DND-41 (cell line): ENCODE results near the gene FUNDC2.
A peak's percentile ranks its signal among the peaks of the same experiment; 100 is the strongest.

Experiments used
- ATAC-seq: fragments of 200-7000 bp; cut with Tn5 transposase; 3 replicates; pipeline ENCODE4 v1.9.1; 2021; ENCODE audit warnings: low read depth; ENCODE audit not compliant: insufficient read depth
- DNase-seq: peaks from one replicate; pipeline ENCODE4 v3.0.0-alpha.2; 2020
- H2AFZ ChIP-seq: 2 replicates; pipeline ENCODE4 v1.6.0; 2012; ENCODE audit warnings: low read depth, low read length
- H3K27ac ChIP-seq: 2 replicates; pipeline ENCODE4 v1.5.1; 2012; ENCODE audit warnings: low read length, inconsistent platforms
- H3K27me3 ChIP-seq: fragments of 200-600 bp; sonication (generic); 2 replicates; pipeline ENCODE4 v1.6.0; 2012; ENCODE audit warnings: low read length, mild to moderate bottlenecking, inconsistent platforms; ENCODE audit not compliant: insufficient read depth, poor library complexity
- H3K36me3 ChIP-seq: 2 replicates; pipeline ENCODE4 v1.5.1; 2012; ENCODE audit warnings: low read length, inconsistent platforms; ENCODE audit not compliant: insufficient read depth
- H3K4me1 ChIP-seq: 2 replicates; pipeline ENCODE4 v1.5.1; 2012; ENCODE audit warnings: mild to moderate bottlenecking, low read length; ENCODE audit not compliant: insufficient read depth
- H3K4me2 ChIP-seq: 2 replicates; pipeline ENCODE4 v1.6.0; 2012; ENCODE audit warnings: mild to moderate bottlenecking, moderate library complexity, low read length, inconsistent platforms; ENCODE audit not compliant: insufficient read depth
- H3K4me3 ChIP-seq, 2 experiments: fragments of 200-600 bp in 1 of 2; shearing (Covaris generic) in 1 of 2; 2 replicates each; pipeline ENCODE4 v1.5.1; 2012 to 2016; ENCODE audit warnings: inconsistent platforms in 2 of 2, low read length in 2 of 2, mild to moderate bottlenecking in 2 of 2, low read depth in 1 of 2, moderate library complexity in 1 of 2
- H3K79me2 ChIP-seq: 2 replicates; pipeline ENCODE4 v1.6.0; 2012; ENCODE audit warnings: low read length, inconsistent platforms; ENCODE audit not compliant: insufficient read depth
- H3K9ac ChIP-seq: 2 replicates; pipeline ENCODE4 v1.6.0; 2012; ENCODE audit warnings: low read depth, mild to moderate bottlenecking, inconsistent platforms, low read length, moderate library complexity
- H3K9me3 ChIP-seq: 2 replicates; pipeline ENCODE4 v1.5.1; 2012; ENCODE audit warnings: low read length, moderate library complexity, mild to moderate bottlenecking, inconsistent platforms; ENCODE audit not compliant: insufficient read depth, severe bottlenecking
- H4K20me1 ChIP-seq: 2 replicates; pipeline ENCODE4 v1.6.0; 2012; ENCODE audit warnings: low read length; ENCODE audit not compliant: insufficient read depth
- EZH2 ChIP-seq: IDR thresholded peaks from 3 replicates; pipeline ENCODE4 v1.6.1; 2012; ENCODE audit warnings: borderline replicate concordance, low read depth, mild to moderate bottlenecking, moderate library complexity, low read length, inconsistent platforms; ENCODE audit not compliant: severe bottlenecking
- TF ChIP-seq, protein P1 (sequence below): IDR thresholded peaks from 2 replicates; pipeline ENCODE4 v1.5.1; 2012; ENCODE audit warnings: borderline replicate concordance, low read length, moderate library complexity, mild to moderate bottlenecking; ENCODE audit not compliant: poor library complexity, severe bottlenecking; ENCODE audit errors: extremely low read depth

The FUNDC2 gene

DNA sequence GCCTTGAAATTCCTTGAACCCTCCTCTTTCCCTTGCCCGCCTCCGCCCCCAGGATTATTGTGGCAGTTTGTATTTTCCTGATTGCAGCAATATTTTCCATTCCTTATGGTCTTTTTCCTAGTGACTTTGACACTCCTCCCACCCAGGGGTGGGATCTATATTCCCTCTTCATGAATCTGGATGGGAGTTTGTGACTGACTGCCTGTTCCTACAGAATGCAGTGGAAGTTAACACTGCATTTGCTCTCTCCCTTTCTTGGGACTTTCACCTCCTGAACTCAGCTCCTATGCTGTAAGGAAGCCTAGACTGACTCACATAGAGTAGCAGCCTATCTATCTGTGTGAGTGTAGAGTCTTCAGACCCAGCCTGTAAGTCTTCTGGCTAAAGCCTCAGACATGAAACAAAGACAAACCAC lies 2.2 kb downstream of the FUNDC2 start:
- Histone ChIP-seq H3K9me3 (no peaks in the 10 kb centered on the region), H3K79me2 (peaks cover 47% of the 10 kb centered on the region), H3K4me3 (0 out of 4 replicates have a peak overlapping the region, but pooled peaks of 1 of the 2 experiments have one; percentile 1), H3K27me3 (no peaks in the 10 kb centered on the region), H3K9ac (peak overlapping the region; percentile 9; the same call in 1 of the 2 replicates), H3K4me2 (peak overlapping the region; percentile 74; the same call in 1 of the 2 replicates), H3K27ac (no peak overlapping the region), H4K20me1 (no peaks in the 10 kb centered on the region), H3K36me3 (peaks cover 5% of the 10 kb centered on the region), H3K4me1 (peaks cover 22% of the 10 kb centered on the region), H2AFZ (no peak overlapping the region)
- ATAC-seq, result no peak
- DNase-seq, result no peak
- TF ChIP-seq, protein P1, sequence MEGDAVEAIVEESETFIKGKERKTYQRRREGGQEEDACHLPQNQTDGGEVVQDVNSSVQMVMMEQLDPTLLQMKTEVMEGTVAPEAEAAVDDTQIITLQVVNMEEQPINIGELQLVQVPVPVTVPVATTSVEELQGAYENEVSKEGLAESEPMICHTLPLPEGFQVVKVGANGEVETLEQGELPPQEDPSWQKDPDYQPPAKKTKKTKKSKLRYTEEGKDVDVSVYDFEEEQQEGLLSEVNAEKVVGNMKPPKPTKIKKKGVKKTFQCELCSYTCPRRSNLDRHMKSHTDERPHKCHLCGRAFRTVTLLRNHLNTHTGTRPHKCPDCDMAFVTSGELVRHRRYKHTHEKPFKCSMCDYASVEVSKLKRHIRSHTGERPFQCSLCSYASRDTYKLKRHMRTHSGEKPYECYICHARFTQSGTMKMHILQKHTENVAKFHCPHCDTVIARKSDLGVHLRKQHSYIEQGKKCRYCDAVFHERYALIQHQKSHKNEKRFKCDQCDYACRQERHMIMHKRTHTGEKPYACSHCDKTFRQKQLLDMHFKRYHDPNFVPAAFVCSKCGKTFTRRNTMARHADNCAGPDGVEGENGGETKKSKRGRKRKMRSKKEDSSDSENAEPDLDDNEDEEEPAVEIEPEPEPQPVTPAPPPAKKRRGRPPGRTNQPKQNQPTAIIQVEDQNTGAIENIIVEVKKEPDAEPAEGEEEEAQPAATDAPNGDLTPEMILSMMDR, result no peak
- TF ChIP-seq EZH2, result no peak

DNA sequence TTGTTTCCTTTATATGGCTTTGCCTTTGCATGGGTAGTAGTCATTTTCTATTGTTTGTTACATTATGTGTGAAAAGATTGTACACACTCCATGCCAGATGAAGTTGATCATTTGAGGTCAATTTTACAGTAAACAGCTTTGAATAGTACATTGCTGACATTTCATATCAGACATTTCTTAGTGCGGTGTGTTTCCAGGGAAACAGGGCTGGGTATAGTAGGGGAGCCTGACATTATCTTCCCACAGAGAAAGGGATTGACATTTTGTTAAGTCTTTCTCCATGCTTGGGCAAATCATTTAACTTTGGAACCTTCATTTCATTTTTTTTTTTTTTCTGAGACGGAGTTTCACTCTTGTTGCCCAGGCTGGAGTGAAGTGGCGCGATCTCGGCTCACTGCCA lies 5.0 kb downstream of the FUNDC2 start:
- Histone ChIP-seq H3K4me1 (peaks cover 16% of the 10 kb centered on the region), H3K4me3 (no peak overlapping the region), H3K27ac (no peak overlapping the region), H4K20me1 (no peaks in the 10 kb centered on the region), H3K79me2 (peaks cover 62% of the 10 kb centered on the region), H2AFZ (no peak overlapping the region), H3K4me2 (no peak overlapping the region), H3K9ac (no peak overlapping the region), H3K27me3 (no peaks in the 10 kb centered on the region), H3K9me3 (no peaks in the 10 kb centered on the region), H3K36me3 (peaks cover 20% of the 10 kb centered on the region)
- TF ChIP-seq, protein P1, result no peak
- TF ChIP-seq EZH2, result no peak
- DNase-seq, result no peak
- no peak for ATAC-seq

DNA sequence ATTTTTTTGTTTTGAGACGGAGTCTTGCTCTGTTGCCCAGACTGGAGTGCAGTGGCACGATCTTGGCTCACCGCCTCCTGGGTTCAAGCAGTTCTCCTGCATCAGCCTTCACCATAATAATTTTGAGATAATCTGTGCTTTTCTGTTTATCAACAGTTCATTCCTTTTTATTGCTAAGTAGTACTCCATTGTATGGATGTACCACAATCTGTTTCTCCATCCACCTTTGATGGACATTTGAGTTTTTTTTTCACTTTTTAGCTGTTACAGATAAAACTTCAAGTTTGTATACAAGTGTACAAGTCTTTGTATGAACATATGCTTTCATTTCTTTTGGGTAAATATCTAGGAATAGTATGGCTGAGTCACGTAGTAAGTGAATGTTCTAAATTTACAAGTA lies 9.0 kb downstream of the FUNDC2 start:
- no peak overlapping the region for H2AFZ ChIP-seq
- no peaks in the 10 kb centered on the region for H4K20me1 ChIP-seq
- no peak overlapping the region for H3K9ac ChIP-seq
- H3K79me2 ChIP-seq, result peaks cover 54% of the 10 kb centered on the region
- no peaks in the 10 kb centered on the region for H3K9me3 ChIP-seq
- peaks cover 25% of the 10 kb centered on the region; the same call in 1 of the 2 replicates for H3K36me3 ChIP-seq
- no peak overlapping the region for H3K4me2 ChIP-seq
- TF ChIP-seq, protein P1, result no peak
- TF ChIP-seq EZH2, result no peak
- H3K4me3 ChIP-seq, result no peak overlapping the region
- H3K27me3 ChIP-seq, result no peaks in the 10 kb centered on the region
- DNase-seq (no peak), ATAC-seq (no peak)
- H3K4me1 ChIP-seq, result no peaks in the 10 kb centered on the region
- no peak overlapping the region for H3K27ac ChIP-seq
